ENCODE data around the gene MYH1. TPM values are rescaled to one million over a fixed set of nuclear protein-coding genes. Genes with fewer than 3 reads are reported as not detected.

The MYH1 gene
- polyA plus RNA-seq, 1 donor (not counting 4 experiments of a cell fraction or from before 2014, with no cell fraction given), result not detected

DNA sequence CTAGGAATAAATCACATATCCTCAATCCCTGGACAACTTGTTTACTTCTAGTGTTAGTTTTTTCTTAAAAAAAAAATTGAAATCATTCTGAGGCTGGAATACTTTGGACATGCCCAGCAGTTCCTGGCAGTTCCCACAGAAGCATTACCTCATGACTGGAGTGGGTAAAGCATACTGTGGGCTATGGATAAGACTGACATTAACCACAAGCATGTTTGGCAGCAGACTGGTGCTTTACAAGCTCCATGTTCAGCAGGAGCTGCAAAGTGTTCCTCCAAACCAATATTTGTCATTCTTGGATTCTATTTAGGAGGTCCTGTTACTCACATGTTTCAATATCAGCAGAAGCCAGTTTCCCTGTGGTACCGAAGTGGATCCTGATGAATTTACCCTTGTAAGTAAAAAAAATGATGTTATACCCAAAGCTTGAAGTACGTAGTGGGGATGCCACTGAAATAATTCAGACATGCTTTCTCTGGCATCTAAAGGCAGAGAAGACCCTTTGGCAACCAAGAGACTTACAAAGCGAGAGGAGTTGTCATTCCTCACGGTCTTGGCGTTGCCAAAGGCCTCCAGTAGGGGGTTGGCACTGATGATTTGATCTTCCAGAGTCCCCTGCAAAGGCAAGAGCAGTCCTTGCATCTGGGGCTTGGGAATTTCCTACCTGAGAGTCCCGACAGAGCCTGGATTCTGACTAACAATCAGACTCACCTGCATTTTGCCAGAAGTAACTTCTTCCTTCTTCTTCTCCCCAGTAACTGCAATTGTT, 4.9 kb downstream of the MYH1 start:
- Histone ChIP-seq H2AFZ (ENCODE audit: control insufficient read depth, low read length) (no peak overlapping the region), H3K79me2 (ENCODE audit: control insufficient read depth, insufficient read depth, low read length) (no peaks in the 10 kb centered on the region), H3K4me1 (ENCODE audit: control insufficient read depth, extremely low read depth, insufficient read depth, low read length) (no peaks in the 10 kb centered on the region), H3K9ac (ENCODE audit: control insufficient read depth, extremely low read depth, insufficient read depth, low read length) (no peak overlapping the region), H3K9me1 (ENCODE audit: control insufficient read depth, extremely low read depth, insufficient read depth, low read length) (no peaks in the 10 kb centered on the region), H3K27ac (ENCODE audit: control insufficient read depth, insufficient read depth, low read length) (no peak overlapping the region), H3K4me3 (ENCODE audit: control insufficient read depth in 2 of 3, extremely low read depth in 1 of 3, insufficient read depth in 2 of 3, low read depth in 1 of 3, low read length in 3 of 3) (no peak overlapping the region), H3K4me2 (ENCODE audit: control insufficient read depth, extremely low read depth, insufficient read depth, low read depth, low read length) (no peak overlapping the region), H3K9me3 (ENCODE audit: control insufficient read depth, low read depth, low read length) (no peaks in the 10 kb centered on the region), H3K27me3 (ENCODE audit: control insufficient read depth, extremely low read depth, insufficient read depth, low read length) (no peaks in the 10 kb centered on the region), H3K36me3 (ENCODE audit: control insufficient read depth in 2 of 2, extremely low read depth in 1 of 2, insufficient read depth in 2 of 2, low read length in 2 of 2) (no peaks in the 10 kb centered on the region), H4K20me1 (ENCODE audit: control insufficient read depth, extremely low read depth, insufficient read depth, low read length) (no peaks in the 10 kb centered on the region)
- peak; percentile 71 for FAIRE-seq
- TF ChIP-seq EZH2 (IDR thresholded peaks at IDR 0.05; ENCODE audit: low read length) (no peak), CTCF (optimal IDR thresholded peaks at IDR 0.05 in 1 of 3, IDR thresholded peaks at IDR 0.05 in 1 of 3, conservative IDR thresholded peaks at IDR 0.05 in 1 of 3; ENCODE audit: extremely low read depth in 1 of 3, insufficient read depth in 2 of 3, low read length in 3 of 3) (no peak)
- dilution Hi-C loops (cut with MboI; ENCODE audit: extremely low pct_ligation_motif_present, low sequenced_read_pairs), result no loop called here
- DNase-seq (ENCODE audit: low read depth, low spot score), result no peak

DNA sequence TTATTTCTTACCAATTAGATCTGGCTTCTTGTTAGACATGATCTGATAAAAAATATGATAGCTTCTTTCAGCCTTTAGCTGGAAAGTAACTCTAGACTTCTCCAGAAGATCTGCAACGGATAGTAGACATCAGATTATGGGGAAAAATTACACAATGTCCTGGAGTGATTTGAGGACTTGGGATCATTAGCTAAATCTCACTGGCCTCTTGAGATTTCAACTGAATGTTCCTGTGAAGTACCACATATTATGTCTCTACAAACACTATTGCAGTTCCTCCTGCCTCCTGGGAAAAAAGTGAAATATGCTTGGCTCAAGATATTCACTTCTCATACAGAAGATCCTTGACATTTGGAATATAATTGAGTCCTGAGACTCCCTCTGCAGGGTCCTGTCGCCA, 5.5 kb downstream of the MYH1 start:
- no peaks in the 10 kb centered on the region for H3K79me2 ChIP-seq (ENCODE audit: control insufficient read depth, insufficient read depth, low read length)
- DNase-seq (ENCODE audit: low read depth, low spot score) (no peak), FAIRE-seq (no peak)
- no peak overlapping the region for H3K4me3 ChIP-seq (ENCODE audit: control insufficient read depth in 2 of 3, extremely low read depth in 1 of 3, insufficient read depth in 2 of 3, low read depth in 1 of 3, low read length in 3 of 3)
- H3K27ac ChIP-seq (ENCODE audit: control insufficient read depth, insufficient read depth, low read length), result no peak overlapping the region
- H3K9me3 ChIP-seq (ENCODE audit: control insufficient read depth, low read depth, low read length), result no peaks in the 10 kb centered on the region
- no peak overlapping the region for H3K4me2 ChIP-seq (ENCODE audit: control insufficient read depth, extremely low read depth, insufficient read depth, low read depth, low read length)
- no peaks in the 10 kb centered on the region for H3K36me3 ChIP-seq (ENCODE audit: control insufficient read depth in 2 of 2, extremely low read depth in 1 of 2, insufficient read depth in 2 of 2, low read length in 2 of 2)
- no peaks in the 10 kb centered on the region for H4K20me1 ChIP-seq (ENCODE audit: control insufficient read depth, extremely low read depth, insufficient read depth, low read length)
- dilution Hi-C loops (cut with MboI; ENCODE audit: extremely low pct_ligation_motif_present, low sequenced_read_pairs), result no loop called here
- no peaks in the 10 kb centered on the region for H3K9me1 ChIP-seq (ENCODE audit: control insufficient read depth, extremely low read depth, insufficient read depth, low read length)
- TF ChIP-seq CTCF (optimal IDR thresholded peaks at IDR 0.05 in 1 of 3, IDR thresholded peaks at IDR 0.05 in 1 of 3, conservative IDR thresholded peaks at IDR 0.05 in 1 of 3; ENCODE audit: extremely low read depth in 1 of 3, insufficient read depth in 2 of 3, low read length in 3 of 3) (no peak), EZH2 (IDR thresholded peaks at IDR 0.05; ENCODE audit: low read length) (no peak)
- no peaks in the 10 kb centered on the region for H3K4me1 ChIP-seq (ENCODE audit: control insufficient read depth, extremely low read depth, insufficient read depth, low read length)
- H3K9ac ChIP-seq (ENCODE audit: control insufficient read depth, extremely low read depth, insufficient read depth, low read length), result no peak overlapping the region
- no peaks in the 10 kb centered on the region for H3K27me3 ChIP-seq (ENCODE audit: control insufficient read depth, extremely low read depth, insufficient read depth, low read length)
- no peak overlapping the region for H2AFZ ChIP-seq (ENCODE audit: control insufficient read depth, low read length)
